ENCODE measurements around the gene TBCD. TPM values are rescaled to one million over a fixed set of nuclear protein-coding genes. Genes with fewer than 3 reads are reported as not detected.

The TBCD gene
- total and polyA plus RNA-seq, 12 donors: 25.6 to 240 (median 66.2) TPM

DNA sequence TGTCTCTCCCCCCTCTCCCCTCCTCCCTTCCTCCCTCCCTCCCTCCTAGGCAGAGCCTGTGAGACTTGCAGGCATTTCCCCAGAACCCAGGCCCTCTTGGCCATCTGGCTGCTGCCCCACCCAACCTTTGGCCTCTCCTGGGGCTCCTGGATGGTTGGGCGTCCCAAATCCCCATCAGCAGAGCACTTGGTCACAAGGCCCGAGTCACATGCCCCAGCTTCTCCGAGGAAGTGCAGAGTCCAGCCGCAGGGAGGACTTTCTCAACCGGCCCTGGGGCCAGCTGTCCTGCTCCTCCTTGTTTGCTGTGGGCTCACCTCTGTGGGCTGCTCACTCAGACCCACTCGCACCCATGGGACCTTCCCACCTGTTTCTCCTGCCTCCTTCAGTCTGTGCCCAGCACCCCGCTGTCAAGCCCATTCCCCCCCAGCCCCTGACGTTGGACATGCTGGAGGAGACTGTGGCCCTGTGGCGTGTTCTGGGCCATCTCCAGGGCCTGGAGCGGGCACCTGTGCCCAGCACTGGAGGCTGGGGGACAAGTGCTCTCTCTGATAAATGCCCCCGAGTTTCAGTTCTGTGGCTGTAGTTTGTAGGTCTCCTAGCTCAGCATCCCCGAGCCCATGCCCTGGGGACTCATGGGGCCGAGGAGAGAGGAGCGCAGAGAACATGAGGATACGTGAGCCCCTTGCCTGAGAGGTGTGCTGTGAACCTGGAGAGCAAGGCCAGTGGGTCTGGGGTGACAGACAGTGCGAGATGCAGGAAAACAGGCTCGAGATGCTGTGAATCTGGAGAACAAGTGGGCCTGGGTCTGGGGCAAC is 130.2 kb downstream of the TBCD start:
- TF ChIP-seq POLR2A (IDR thresholded peaks at IDR 0.05): no peak
- TF ChIP-seq, protein P1, sequence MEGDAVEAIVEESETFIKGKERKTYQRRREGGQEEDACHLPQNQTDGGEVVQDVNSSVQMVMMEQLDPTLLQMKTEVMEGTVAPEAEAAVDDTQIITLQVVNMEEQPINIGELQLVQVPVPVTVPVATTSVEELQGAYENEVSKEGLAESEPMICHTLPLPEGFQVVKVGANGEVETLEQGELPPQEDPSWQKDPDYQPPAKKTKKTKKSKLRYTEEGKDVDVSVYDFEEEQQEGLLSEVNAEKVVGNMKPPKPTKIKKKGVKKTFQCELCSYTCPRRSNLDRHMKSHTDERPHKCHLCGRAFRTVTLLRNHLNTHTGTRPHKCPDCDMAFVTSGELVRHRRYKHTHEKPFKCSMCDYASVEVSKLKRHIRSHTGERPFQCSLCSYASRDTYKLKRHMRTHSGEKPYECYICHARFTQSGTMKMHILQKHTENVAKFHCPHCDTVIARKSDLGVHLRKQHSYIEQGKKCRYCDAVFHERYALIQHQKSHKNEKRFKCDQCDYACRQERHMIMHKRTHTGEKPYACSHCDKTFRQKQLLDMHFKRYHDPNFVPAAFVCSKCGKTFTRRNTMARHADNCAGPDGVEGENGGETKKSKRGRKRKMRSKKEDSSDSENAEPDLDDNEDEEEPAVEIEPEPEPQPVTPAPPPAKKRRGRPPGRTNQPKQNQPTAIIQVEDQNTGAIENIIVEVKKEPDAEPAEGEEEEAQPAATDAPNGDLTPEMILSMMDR (IDR thresholded peaks at IDR 0.05): peak in 1 of 6 experiments; percentile 14
- H3K36me3 ChIP-seq (replicated peaks in 1 of 2): no peaks in the 10 kb centered on the region
- H3K4me1 ChIP-seq (replicated peaks in 1 of 2): peaks cover 8 to 21% of the 10 kb centered on the region in 2 donors
- WGBS, 4 donors: 77 to 89% (median 81%) methylated on average over 17 of the region's 17 CpGs
- no peaks in the 10 kb centered on the region for H3K27me3 ChIP-seq
- H3K4me3 ChIP-seq: no peak overlapping the region
- H3K27ac ChIP-seq: peak overlapping the region in 2 of 5 donors; percentile 47 to 58
- no peaks in the 10 kb centered on the region for H3K9me3 ChIP-seq (replicated peaks in 1 of 3)
- intact Hi-C loops (cut with DNase I): no loop called here
- peak in 5 of 7 donors; percentile 48 to 56 (median 55) for DNase-seq

DNA sequence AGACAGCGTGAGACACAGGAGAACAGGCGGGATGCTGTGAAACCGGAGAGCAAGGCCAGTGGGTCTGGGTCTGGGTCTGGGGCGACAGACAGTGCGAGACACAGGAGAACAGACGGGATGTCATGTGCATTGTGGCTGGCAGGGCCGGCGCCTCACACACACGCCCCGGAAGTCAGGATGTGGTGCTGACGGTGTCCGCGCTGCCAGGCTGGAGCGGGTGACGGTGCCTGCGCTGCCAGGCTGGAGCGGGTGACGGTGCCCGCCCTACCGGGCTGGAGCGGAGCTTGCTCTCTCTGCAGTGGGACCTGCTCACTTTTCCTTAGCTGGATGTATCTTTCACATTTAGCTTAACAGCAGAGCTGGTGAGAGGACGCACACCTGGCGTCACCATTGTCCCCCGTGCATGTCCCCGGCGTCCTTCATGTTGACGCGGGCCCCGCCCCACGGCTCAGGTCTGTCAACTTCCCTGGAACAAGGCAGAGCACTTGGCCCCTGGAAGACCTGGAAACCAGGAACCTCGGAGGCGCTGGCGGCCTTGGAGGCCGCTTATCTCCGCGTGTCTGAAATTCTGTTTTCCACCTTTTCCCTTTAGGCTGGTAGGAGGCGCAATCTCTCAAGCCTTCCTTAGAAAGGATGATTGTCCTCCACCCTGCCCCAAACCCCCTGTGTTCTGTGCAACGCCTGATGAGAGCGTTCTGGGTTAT is 131.0 kb downstream of the TBCD start:
- Histone ChIP-seq H3K36me3 (replicated peaks in 1 of 2) (no peaks in the 10 kb centered on the region), H3K4me1 (replicated peaks in 1 of 2) (peaks cover 8 to 14% of the 10 kb centered on the region in 2 donors), H3K27ac (peak overlapping the region in 1 of 5 donors; percentile 58), H3K27me3 (no peaks in the 10 kb centered on the region), H3K4me3 (no peak overlapping the region), H3K9me3 (replicated peaks in 1 of 3) (no peaks in the 10 kb centered on the region)
- TF ChIP-seq, protein P1 (IDR thresholded peaks at IDR 0.05): no peak
- TF ChIP-seq POLR2A (IDR thresholded peaks at IDR 0.05): no peak
- WGBS, 4 donors: 81 to 88% (median 85%) methylated on average over 29 to 39 of the region's 39 CpGs
- intact Hi-C loops (cut with DNase I): no loop called here
- DNase-seq: peak in 2 of 7 donors; percentile 32 to 48

DNA sequence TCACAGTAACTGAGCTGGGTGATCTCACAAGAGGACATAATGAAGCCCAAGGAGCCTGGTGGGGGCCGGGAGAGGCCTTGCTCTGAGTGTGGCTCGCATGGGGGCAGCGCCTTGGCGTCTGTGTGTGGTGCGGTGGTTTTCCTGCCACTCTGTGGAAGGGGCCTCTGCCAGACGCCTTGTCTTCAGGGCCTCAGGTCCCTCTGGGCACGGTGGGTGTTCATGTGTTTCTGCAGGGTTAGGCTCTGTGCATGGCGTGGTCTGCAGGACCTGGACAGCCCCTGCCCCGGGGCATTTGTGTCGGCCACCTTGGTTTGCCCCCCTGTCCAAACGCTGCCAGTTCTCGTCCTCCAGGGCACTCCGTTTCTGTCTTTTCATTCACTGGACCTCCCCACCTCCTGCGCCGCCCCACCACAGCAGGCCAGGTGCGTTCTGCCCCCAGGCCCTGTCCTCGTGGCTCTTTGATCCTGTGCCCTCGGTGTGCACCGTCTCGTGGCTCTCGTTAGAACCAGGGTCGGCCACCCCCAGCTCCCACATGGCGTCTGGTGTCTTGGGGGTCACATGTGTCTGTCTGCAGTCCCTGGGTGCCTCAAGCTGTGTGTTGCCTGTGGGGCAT is 131.7 kb downstream of the TBCD start:
- whole genome bisulfite sequencing, 4 donors: 87 to 93% (median 92%) methylated on average over 16 to 23 of the region's 23 CpGs
- Histone ChIP-seq H3K27me3 (no peaks in the 10 kb centered on the region), H3K4me3 (no peak overlapping the region), H3K9me3 (replicated peaks in 1 of 3) (no peaks in the 10 kb centered on the region), H3K27ac (no peak overlapping the region), H3K4me1 (replicated peaks in 1 of 2) (peaks cover 8 to 14% of the 10 kb centered on the region in 2 donors), H3K36me3 (replicated peaks in 1 of 2) (no peaks in the 10 kb centered on the region)
- intact Hi-C loops (cut with DNase I): no loop called here
- no peak for TF ChIP-seq POLR2A (IDR thresholded peaks at IDR 0.05)
- TF ChIP-seq, protein P1 (IDR thresholded peaks at IDR 0.05): no peak
- DNase-seq: no peak
